ENCODE data around the gene FRMPD1. TPM values are rescaled to one million over a fixed set of nuclear protein-coding genes. Genes with fewer than 3 reads are reported as not detected.
A peak's percentile ranks its signal among the peaks of the same experiment; 100 is the strongest.

Gene FRMPD1
- total and polyA plus RNA-seq, 2 of the 13 experiments (the other 11 are each of a cell fraction or from before 2014, with no cell fraction given) = not detected

GRCh38 chr9:37784616-37785483 is 134.1 kb downstream of the FRMPD1 start, which contains the start of gene EXOSC3 (continued):
- TF ChIP-seq ZNF256 (CRISPR knock-in tag; conservative IDR thresholded peaks at IDR 0.05) (no peak), KLF13 (CRISPR knock-in tag; IDR thresholded peaks at IDR 0.05) (no peak), ARID3A (IDR thresholded peaks at IDR 0.05; ENCODE audit: low read depth, low read length) (no peak), ZNF747 (CRISPR knock-in tag; IDR thresholded peaks at IDR 0.05; ENCODE audit: borderline replicate concordance) (peak; percentile 98), ZBED4 (CRISPR knock-in tag; IDR thresholded peaks at IDR 0.05; ENCODE audit: borderline replicate concordance) (no peak), ZSCAN22 (CRISPR knock-in tag; IDR thresholded peaks at IDR 0.05) (no peak), ZNF326 (CRISPR knock-in tag; IDR thresholded peaks at IDR 0.05; ENCODE audit: borderline replicate concordance) (no peak), ZBTB46 (CRISPR knock-in tag; IDR thresholded peaks at IDR 0.05; ENCODE audit: borderline replicate concordance) (no peak), ZBTB42 (CRISPR knock-in tag; IDR thresholded peaks at IDR 0.05) (no peak), ZNF713 (CRISPR knock-in tag; IDR thresholded peaks at IDR 0.05) (no peak), ZNF816 (CRISPR knock-in tag; IDR thresholded peaks at IDR 0.05; ENCODE audit: borderline replicate concordance) (peak; percentile 31; the same call in 1 of the 2 replicates), TBX3 (IDR thresholded peaks at IDR 0.05; ENCODE audit: borderline replicate concordance) (no peak), ATAD3A (CRISPR knock-in tag; IDR thresholded peaks at IDR 0.05) (no peak), ZBTB21 (CRISPR knock-in tag; IDR thresholded peaks at IDR 0.05) (no peak), AGO1 (IDR thresholded peaks at IDR 0.05; ENCODE audit: low read depth, low read length, poor library complexity, severe bottlenecking) (no peak), ZNF101 (CRISPR knock-in tag; IDR thresholded peaks at IDR 0.05; ENCODE audit: borderline replicate concordance, low read depth) (no peak), E2F5 (CRISPR knock-in tag; conservative IDR thresholded peaks at IDR 0.05) (peak; percentile 81), MTA3 (CRISPR knock-in tag; IDR thresholded peaks at IDR 0.05) (no peak), CREM (IDR thresholded peaks at IDR 0.05) (peak; percentile 64), CREM (CRISPR knock-in tag; IDR thresholded peaks at IDR 0.05) (no peak), KLF6 (CRISPR knock-in tag; IDR thresholded peaks at IDR 0.05) (peak; percentile 69; the same call in 1 of the 2 replicates), TOPORS (CRISPR knock-in tag; IDR thresholded peaks at IDR 0.05) (peak; percentile 89)

All from HepG2 (cell line).